CD4-positive, alpha-beta memory T cell (primary cell): ENCODE measurements around the gene LMNB1. TPM values are rescaled to one million over a fixed set of nuclear protein-coding genes. Genes with fewer than 3 reads are reported as not detected.
A peak's percentile ranks its signal among the peaks of the same experiment; 100 is the strongest.

Experiments used
- CTCF ChIA-PET: fragments of 350-600 bp; sonication (Branson Sonifier 250); formaldehyde crosslinking; loops from one replicate; lab custom pipeline; 2021; ENCODE audit warnings: inconsistent platforms; ENCODE audit not compliant: partially characterized antibody; lab: Charles Lee
- POLR2A ChIA-PET: fragments of 350-600 bp; sonication (Branson Sonifier 250); formaldehyde crosslinking; loops from one replicate; lab custom pipeline; 2021; ENCODE audit not compliant: partially characterized antibody; lab: Charles Lee
- DNase-seq, 5 donors: peaks; one replicate each; pipeline versions ENCODE4 v3.0.0 to v3.0.0-alpha.2; 2020 to 2022; ENCODE audit warnings: mixed read lengths in 1 of 5
- H3K27ac ChIP-seq: one replicate; pipeline ENCODE4 v1.7.0; 2013; ENCODE audit warnings: low read depth, low read length
- H3K27me3 ChIP-seq: 2 replicates; pipeline ENCODE4 v1.7.0; 2013; ENCODE audit warnings: mild to moderate bottlenecking, low read length, moderate library complexity; ENCODE audit not compliant: insufficient read depth
- H3K36me3 ChIP-seq: 2 replicates; pipeline ENCODE4 v1.7.0; 2013; ENCODE audit warnings: mild to moderate bottlenecking, low read length, moderate library complexity; ENCODE audit not compliant: insufficient read depth
- H3K4me1 ChIP-seq: 2 replicates; pipeline ENCODE4 v1.7.0; 2013; ENCODE audit warnings: mild to moderate bottlenecking, low read length, moderate library complexity; ENCODE audit not compliant: insufficient read depth
- H3K4me3 ChIP-seq, 2 donors: one replicate each; pipeline ENCODE4 v1.7.0; 2013; ENCODE audit warnings: low read length in 2 of 2, mild to moderate bottlenecking in 1 of 2
- H3K9me3 ChIP-seq, 2 donors: one replicate each; pipeline ENCODE4 v1.7.0; 2013; ENCODE audit warnings: low read length in 2 of 2, control low read depth in 1 of 2; ENCODE audit not compliant: control insufficient read depth in 1 of 2
- H3K27ac Mint-ChIP-seq, 7 donors: one replicate each; pipeline ENCODE4 v1.8.0; 2020 to 2021; ENCODE audit warnings: mixed read lengths in 7 of 7, mild to moderate bottlenecking in 6 of 7, inconsistent platforms in 3 of 7, moderate library complexity in 3 of 7
- H3K27me3 Mint-ChIP-seq, 2 donors: one replicate each; pipeline ENCODE4 v1.8.0; 2020 to 2021; ENCODE audit warnings: mixed read lengths in 2 of 2
- H3K36me3 Mint-ChIP-seq, 2 donors: one replicate each; pipeline ENCODE4 v1.8.0; 2020 to 2021; ENCODE audit warnings: mixed read lengths in 2 of 2, inconsistent platforms in 1 of 2, mild to moderate bottlenecking in 1 of 2
- H3K4me1 Mint-ChIP-seq, 4 donors: one replicate each; pipeline ENCODE4 v1.8.0; 2020 to 2021; ENCODE audit warnings: mixed read lengths in 4 of 4, mild to moderate bottlenecking in 1 of 4
- H3K4me3 Mint-ChIP-seq, 8 donors: one replicate each; pipeline ENCODE4 v1.8.0; 2020 to 2021; ENCODE audit warnings: mixed read lengths in 8 of 8, mild to moderate bottlenecking in 7 of 8, moderate library complexity in 6 of 8, inconsistent platforms in 3 of 8
- H3K9me3 Mint-ChIP-seq, 8 donors: one replicate each; pipeline ENCODE4 v1.8.0; 2020 to 2021; ENCODE audit warnings: mixed read lengths in 8 of 8, mild to moderate bottlenecking in 5 of 8, inconsistent platforms in 3 of 8, moderate library complexity in 1 of 8
- intact Hi-C: fragments of 100-400 bp; cut with micrococcal nuclease; formaldehyde crosslinking; loops from one replicate; pipeline ENCODE4 v1.15.1; 2023
- polyA plus RNA-seq, 2 donors: library from polyadenylated mRNA; unstranded; fragments of 300-500 nt; fragmentation: Illumina TruSeq; gene quantifications; one replicate each; pipeline ENCODE4 v1.2.3, GENCODE V29; 2021
- total RNA-seq, 2 experiments: library from RNA; stranded (reverse); gene quantifications; one replicate each; pipeline ENCODE4 v1.2.3, GENCODE V29; 2021

Gene LMNB1
- total and polyA plus RNA-seq, 4 experiments from 2014 or later, result 2.0 to 32.3 (median 18.5) TPM

GRCh38 chr5:126866851-126867636 is 90.1 kb downstream of the LMNB1 start:
- Mint-ChIP-seq H3K4me3 (no peak overlapping the region), H3K4me1 (peaks cover 6 to 11% (median 10%) of the 10 kb centered on the region in 4 donors), H3K36me3 (no peaks in the 10 kb centered on the region), H3K27me3 (no peaks in the 10 kb centered on the region), H3K27ac (peak overlapping the region in 1 of 7 donors; percentile 10), H3K9me3 (no peaks in the 10 kb centered on the region)
- Histone ChIP-seq H3K9me3 (no peaks in the 10 kb centered on the region), H3K36me3 (no peaks in the 10 kb centered on the region), H3K27ac (no peak overlapping the region), H3K4me1 (peaks cover 10% of the 10 kb centered on the region), H3K27me3 (no peaks in the 10 kb centered on the region), H3K4me3 (no peak overlapping the region)
- no peak for DNase-seq
- intact Hi-C loops, result no loop called here
- ChIA-PET POLR2A (no interaction called here), CTCF (no interaction called here)

GRCh38 chr5:126868338-126869004 is 91.5 kb downstream of the LMNB1 start:
- intact Hi-C loops, result no loop called here
- H3K27me3 Mint-ChIP-seq, result no peaks in the 10 kb centered on the region
- H3K27ac Mint-ChIP-seq, result no peak overlapping the region
- no peaks in the 10 kb centered on the region for H3K36me3 ChIP-seq
- H3K9me3 Mint-ChIP-seq, result no peaks in the 10 kb centered on the region
- peaks cover 5 to 11% (median 9%) of the 10 kb centered on the region in 4 donors for H3K4me1 Mint-ChIP-seq
- POLR2A ChIA-PET, result interaction anchor here (1.3 kb wide), 1 partner anchor 16 kb away, joined by 7 read pairs; no protein-coding TSS in a partner anchor
- H3K4me3 ChIP-seq, result peak overlapping the region in 1 of 2 donors; percentile 35
- peak overlapping the region in 7 of 8 donors; percentile 61 to 86 (median 83) for H3K4me3 Mint-ChIP-seq
- H3K27ac ChIP-seq, result no peak overlapping the region
- CTCF ChIA-PET, result interaction anchor here (0.9 kb wide), 1 partner anchor 30 kb away, joined by 3 read pairs; no protein-coding TSS in a partner anchor
- peaks cover 0 to 6% of the 10 kb centered on the region in 2 donors for H3K36me3 Mint-ChIP-seq
- DNase-seq, result no peak
- peaks cover 10% of the 10 kb centered on the region for H3K4me1 ChIP-seq
- H3K27me3 ChIP-seq, result no peaks in the 10 kb centered on the region
- H3K9me3 ChIP-seq, result no peaks in the 10 kb centered on the region

GRCh38 chr5:126869005-126869451 is 92.1 kb downstream of the LMNB1 start:
- peaks cover 10% of the 10 kb centered on the region for H3K4me1 ChIP-seq
- Mint-ChIP-seq H3K9me3 (peaks cover 0 to 2% (median 0%) of the 10 kb centered on the region in 8 donors), H3K4me1 (peaks cover 5 to 11% (median 9%) of the 10 kb centered on the region in 4 donors), H3K27ac (peak overlapping the region in 1 of 7 donors; percentile 59), H3K27me3 (no peaks in the 10 kb centered on the region), H3K4me3 (peak overlapping the region in 7 of 8 donors; percentile 61 to 86 (median 83)), H3K36me3 (peaks cover 0 to 9% of the 10 kb centered on the region in 2 donors)
- peak overlapping the region in 1 of 2 donors; percentile 35 for H3K4me3 ChIP-seq
- POLR2A ChIA-PET, result interaction anchor here (1.3 kb wide), 1 partner anchor 17 kb away, joined by 7 read pairs; no protein-coding TSS in a partner anchor
- H3K36me3 ChIP-seq, result no peaks in the 10 kb centered on the region
- intact Hi-C loops, result no loop called here
- no peak overlapping the region for H3K27ac ChIP-seq
- H3K27me3 ChIP-seq, result no peaks in the 10 kb centered on the region
- DNase-seq, result peak in 2 of 5 donors; percentile 5 to 11
- CTCF ChIA-PET, result interaction anchor here (0.7 to 0.9 kb wide), 2 partner anchors 30 to 31 kb away, joined by 3 read pairs; no protein-coding TSS in a partner anchor
- H3K9me3 ChIP-seq, result no peaks in the 10 kb centered on the region

- POLR2A ChIA-PET, result no interaction called here
- Mint-ChIP-seq H3K36me3 (peaks cover 0 to 9% of the 10 kb centered on the region in 2 donors), H3K27ac (no peak overlapping the region), H3K4me1 (peaks cover 5 to 11% (median 9%) of the 10 kb centered on the region in 4 donors), H3K27me3 (no peaks in the 10 kb centered on the region), H3K4me3 (peak overlapping the region in 1 of 8 donors; percentile 2), H3K9me3 (peaks cover 0 to 2% (median 0%) of the 10 kb centered on the region in 8 donors)
- H3K4me1 ChIP-seq, result peaks cover 10% of the 10 kb centered on the region
- H3K4me3 ChIP-seq, result no peak overlapping the region
- intact Hi-C loops, result no loop called here
- no peak for DNase-seq
- no peaks in the 10 kb centered on the region for H3K27me3 ChIP-seq
- no peak overlapping the region for H3K27ac ChIP-seq
- H3K36me3 ChIP-seq, result no peaks in the 10 kb centered on the region
- no peaks in the 10 kb centered on the region for H3K9me3 ChIP-seq
- CTCF ChIA-PET, result no interaction called here
These were observed 94.5 kb downstream of the LMNB1 start for GRCh38 chr5:126871441-126871840.

GRCh38 chr5:126872561-126873354 is 95.8 kb downstream of the LMNB1 start:
- Mint-ChIP-seq H3K9me3 (peaks cover 0 to 2% (median 0%) of the 10 kb centered on the region in 8 donors), H3K4me1 (peaks cover 5 to 11% (median 8%) of the 10 kb centered on the region in 4 donors), H3K4me3 (no peak overlapping the region), H3K27ac (no peak overlapping the region), H3K36me3 (peaks cover 0 to 9% of the 10 kb centered on the region in 2 donors), H3K27me3 (no peaks in the 10 kb centered on the region)
- H3K4me1 ChIP-seq, result peaks cover 10% of the 10 kb centered on the region
- no peak overlapping the region for H3K4me3 ChIP-seq
- no peak for DNase-seq
- no peak overlapping the region for H3K27ac ChIP-seq
- H3K9me3 ChIP-seq, result no peaks in the 10 kb centered on the region
- H3K27me3 ChIP-seq, result no peaks in the 10 kb centered on the region
- intact Hi-C loops, result no loop called here
- H3K36me3 ChIP-seq, result no peaks in the 10 kb centered on the region
- ChIA-PET CTCF (no interaction called here), POLR2A (no interaction called here)

GRCh38 chr5:126875303-126875785 is 98.4 kb downstream of the LMNB1 start:
- H3K27ac Mint-ChIP-seq, result no peak overlapping the region

More at GRCh38 chr5:126875303-126875785, 98.4 kb downstream of the LMNB1 start:
- intact Hi-C loops, result no loop called here
- no peaks in the 10 kb centered on the region for H3K9me3 ChIP-seq
- H3K4me3 Mint-ChIP-seq, result no peak overlapping the region
- H3K4me1 ChIP-seq, result no peaks in the 10 kb centered on the region
- H3K27ac ChIP-seq, result no peak overlapping the region
- H3K9me3 Mint-ChIP-seq, result peaks cover 0 to 3% (median 0%) of the 10 kb centered on the region in 8 donors
- peaks cover 0 to 9% of the 10 kb centered on the region in 2 donors for H3K36me3 Mint-ChIP-seq
- H3K36me3 ChIP-seq, result no peaks in the 10 kb centered on the region
- DNase-seq, result no peak
- ChIA-PET CTCF (interaction anchor here (0.9 to 1.5 kb wide), 3 partner anchors 10 to 37 kb away, joined by 3 read pairs; no protein-coding TSS in a partner anchor), POLR2A (no interaction called here)
- no peaks in the 10 kb centered on the region for H3K27me3 ChIP-seq
- no peaks in the 10 kb centered on the region for H3K4me1 Mint-ChIP-seq
- H3K4me3 ChIP-seq, result no peak overlapping the region
- no peaks in the 10 kb centered on the region for H3K27me3 Mint-ChIP-seq
